CMK (cell line): ENCODE data around the gene TXNDC17.
A peak's percentile ranks its signal among the peaks of the same experiment; 100 is the strongest.
"Not testable (repeated sequence)": the region's sequence is repeated elsewhere in the genome, so short reads cannot be mapped to it uniquely, and the experiment has no call there.

Experiments
- DNase-seq: peaks from one replicate; pipeline ENCODE4 v3.0.0-alpha.2; 2010; ENCODE audit warnings: low read depth

The TXNDC17 gene

DNA sequence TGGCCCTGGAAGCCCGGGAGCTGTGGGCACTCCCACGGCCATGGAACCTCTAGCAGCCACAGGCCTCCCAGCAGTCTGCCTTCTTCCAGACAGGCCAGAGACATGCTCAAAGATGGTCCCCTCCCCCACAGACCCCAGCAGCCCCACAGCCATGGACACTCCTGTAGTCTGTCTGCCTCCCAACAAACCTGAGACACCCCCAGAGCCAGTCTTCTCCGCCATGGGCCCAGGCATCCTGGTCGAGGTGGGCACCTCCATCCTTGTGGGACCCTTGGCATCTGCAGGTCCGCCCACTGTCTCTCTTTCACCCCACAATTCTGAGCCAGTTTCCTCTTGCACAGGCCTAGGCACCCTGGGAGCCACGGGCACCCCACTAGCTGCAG is 3.4 kb upstream of the TXNDC17 start:
- no peak for DNase-seq

- DNase-seq = peak; percentile 46
Observed at GRCh38 chr17:6638046-6638908, 2.6 kb upstream of the TXNDC17 start.

- no peak for DNase-seq
Observed at GRCh38 chr17:6639014-6639585, 1.8 kb upstream of the TXNDC17 start.

DNA sequence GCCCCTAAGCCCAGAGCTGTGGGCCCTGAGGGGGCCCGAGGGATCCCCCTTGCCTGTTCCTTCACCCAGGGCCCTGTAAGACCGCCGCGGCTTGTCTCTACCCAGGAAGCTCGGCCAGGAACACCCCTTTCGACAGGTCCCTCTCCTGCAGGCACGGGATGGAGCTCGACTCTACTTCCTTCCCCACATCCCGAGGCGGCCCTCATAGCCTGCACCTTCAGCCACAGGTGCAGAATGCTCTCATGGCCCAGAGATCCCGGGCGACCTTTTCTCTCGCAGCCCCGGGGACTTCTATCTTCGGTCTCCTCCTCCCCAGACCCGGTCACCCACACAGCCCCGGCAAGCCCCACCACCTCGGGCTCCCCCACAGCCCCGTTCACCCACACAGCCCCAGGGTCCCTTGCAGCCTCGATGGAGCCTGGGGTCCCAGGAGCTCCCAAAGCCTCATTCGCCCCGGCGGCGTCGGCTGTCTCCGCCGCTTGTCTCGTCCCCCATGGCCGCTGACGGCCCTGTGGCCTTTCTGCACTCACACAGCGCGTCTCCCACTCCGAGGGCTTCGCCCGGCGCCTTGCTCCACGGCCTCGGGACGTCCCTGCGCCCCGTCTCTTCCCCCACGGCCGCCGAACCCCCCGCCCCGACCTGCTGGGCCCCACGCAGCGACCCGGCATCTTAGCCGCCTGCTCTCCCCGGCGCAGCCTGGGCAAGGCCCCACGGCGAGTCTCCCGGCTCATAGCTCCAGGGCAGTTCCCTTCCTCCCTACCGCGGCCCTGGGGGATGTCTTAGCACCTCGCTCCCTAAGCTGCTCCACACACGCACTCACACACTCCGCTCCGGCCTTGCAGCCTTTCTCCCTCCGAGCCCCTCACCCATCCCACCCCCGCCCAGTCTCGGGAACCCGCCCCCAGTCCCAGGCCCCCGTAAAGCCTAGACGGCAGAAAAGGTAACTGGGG is 999 bp upstream of the TXNDC17 start:
- DNase-seq = no peak

DNA sequence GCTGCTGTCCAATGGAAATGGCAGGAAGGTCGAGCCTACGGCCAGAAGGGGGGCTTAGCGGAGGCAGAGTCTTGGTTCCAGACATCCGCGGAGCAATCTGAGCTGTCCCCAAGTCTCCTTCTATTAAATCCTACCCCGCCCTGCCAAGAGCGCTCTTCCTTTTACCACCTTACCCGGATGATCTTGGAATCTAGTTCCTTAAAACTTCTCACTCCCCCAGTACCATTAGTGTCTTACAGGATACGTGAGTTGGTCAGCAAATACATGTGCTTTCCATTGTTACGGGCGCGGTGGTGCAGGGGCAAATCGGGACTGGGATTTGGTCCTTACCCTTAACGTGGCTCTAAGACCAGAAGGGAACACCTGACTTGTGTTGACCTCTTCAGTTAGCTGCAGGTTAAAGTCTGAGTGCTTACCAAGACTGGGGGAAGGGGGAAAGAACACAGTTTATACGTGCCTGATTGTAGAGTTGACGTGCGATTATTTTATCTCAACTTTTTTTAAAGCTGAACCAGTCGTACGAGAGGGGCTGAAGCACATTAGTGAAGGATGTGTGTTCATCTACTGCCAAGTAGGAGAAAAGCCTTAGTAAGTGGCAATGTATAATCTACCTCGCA is 495 bp downstream of the TXNDC17 start:
- DNase-seq = no peak

DNA sequence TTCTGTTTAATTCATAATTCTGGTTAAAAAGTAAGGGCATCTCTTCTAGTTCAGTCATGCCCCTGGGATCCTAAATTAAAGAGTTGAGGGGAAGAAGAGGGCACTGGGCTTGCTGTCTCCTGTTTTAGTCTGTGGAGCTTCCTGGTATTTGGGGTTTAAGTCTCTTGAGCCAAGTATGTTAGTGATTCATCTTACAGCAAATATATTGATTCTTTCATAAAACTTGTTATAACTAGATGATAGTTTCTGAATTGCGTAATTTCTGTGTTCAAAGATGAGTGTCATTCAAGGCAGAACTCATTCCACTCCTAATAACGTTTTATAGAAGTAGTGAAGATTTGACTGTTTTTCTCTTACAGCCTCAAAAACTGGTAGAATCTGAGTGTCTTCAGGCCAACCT is 1.7 kb downstream of the TXNDC17 start:
- no peak for DNase-seq

GRCh38 chr17:6643451-6644125 is 2.7 kb downstream of the TXNDC17 start:
- no peak for DNase-seq

DNA sequence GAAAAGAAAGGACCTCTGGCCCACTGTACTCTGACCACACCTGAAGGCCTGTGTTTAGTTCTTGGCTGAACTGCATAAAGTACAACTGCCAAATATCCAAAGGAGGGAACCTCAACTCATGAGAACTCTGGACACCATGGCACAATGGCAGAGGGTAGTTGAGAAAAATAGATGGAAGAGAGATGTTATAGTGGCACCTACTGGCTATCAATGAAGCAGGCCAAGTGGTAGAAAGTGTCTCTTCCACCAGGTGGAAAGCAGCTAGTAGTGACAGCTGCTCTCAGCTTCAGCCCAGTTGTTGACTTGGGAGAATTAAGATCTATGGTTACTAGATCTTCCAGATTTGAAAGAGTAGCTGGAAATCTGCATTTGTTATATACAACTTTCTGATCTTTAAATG is 7.3 kb downstream of the TXNDC17 start:
- no peak for DNase-seq

- peak; percentile 65 for DNase-seq
Observed at GRCh38 chr17:6651354-6651918, 10.6 kb downstream of the TXNDC17 start, which contains the start of the genes C17orf100 and MED31. Gene C17orf100, plus strand, starts transcription at chr17:6651762. Its CDS starts 152 bp downstream, at chr17:6651914. Gene MED31, minus strand, starts transcription at chr17:6651605. Its CDS starts 77 bp downstream, at chr17:6651528.

DNA sequence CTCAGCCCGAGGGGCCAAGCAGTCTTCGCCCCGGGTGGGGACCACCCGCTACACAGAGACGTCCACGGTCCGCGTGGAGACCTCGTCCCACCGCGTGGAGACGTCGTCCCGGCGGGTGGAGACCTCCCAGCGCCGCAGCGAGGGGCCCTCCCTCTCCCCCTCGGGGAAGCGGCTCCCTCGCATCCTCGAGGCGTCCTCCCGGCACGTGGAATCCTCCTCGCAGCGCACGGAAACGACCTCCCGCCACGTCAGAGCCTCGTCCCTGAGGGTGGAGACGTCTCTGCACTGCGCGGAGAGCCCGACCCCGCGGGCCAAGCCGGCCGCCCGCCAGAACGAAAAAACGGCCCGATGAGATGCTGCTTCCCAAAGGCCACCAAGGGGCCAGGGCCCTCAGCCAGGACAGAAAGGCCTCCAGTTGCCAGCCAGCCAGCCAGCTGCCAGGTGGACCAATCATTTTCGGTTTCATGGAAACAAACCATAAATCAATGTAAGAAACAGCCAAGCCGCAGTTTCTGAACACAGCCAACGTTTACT is 11.1 kb downstream of the TXNDC17 start:
- no peak for DNase-seq

DNA sequence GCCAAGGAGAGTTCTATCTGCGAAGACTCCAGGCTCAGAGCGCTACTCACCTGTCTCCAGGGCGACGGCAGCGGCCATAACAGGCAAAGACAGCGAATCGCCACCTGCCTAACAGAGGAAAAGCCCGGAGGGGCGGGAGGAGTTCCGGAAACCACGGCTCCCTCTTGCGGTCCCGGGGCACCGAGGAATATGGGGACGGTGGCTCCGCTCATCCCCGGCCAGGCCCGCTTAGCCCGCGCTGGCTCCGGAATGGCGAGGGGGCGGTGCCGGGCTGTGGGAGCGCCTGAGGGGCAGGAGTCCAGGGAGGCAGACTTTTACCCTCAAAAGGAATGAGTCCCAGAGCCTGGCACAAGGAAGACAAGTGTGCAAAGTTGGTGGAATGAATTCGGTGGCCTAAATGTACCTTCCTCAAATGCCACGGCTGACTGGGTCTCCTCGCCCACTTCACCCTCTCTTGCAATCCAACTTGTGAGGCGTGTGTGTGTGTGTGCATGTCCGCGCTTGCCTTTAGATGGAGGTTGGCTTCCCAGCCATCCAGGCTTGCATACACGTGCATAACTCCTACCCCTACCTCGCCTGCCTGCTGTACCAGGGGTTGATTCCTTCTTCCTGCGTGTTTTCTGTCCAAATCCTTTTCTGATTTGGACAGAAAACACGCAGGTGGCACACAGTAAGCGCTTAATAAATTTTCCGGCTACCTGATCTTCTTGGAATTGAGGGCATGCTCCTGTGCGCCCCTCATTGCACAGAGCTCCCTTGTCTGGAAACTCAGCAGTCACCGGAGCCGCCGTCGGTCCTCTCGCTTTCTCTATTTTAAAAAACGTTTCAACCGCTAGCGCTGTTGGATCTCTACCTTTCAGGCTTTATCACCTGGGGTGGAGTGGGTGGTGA is 14.2 kb downstream of the TXNDC17 start:
- no peak for DNase-seq

DNA sequence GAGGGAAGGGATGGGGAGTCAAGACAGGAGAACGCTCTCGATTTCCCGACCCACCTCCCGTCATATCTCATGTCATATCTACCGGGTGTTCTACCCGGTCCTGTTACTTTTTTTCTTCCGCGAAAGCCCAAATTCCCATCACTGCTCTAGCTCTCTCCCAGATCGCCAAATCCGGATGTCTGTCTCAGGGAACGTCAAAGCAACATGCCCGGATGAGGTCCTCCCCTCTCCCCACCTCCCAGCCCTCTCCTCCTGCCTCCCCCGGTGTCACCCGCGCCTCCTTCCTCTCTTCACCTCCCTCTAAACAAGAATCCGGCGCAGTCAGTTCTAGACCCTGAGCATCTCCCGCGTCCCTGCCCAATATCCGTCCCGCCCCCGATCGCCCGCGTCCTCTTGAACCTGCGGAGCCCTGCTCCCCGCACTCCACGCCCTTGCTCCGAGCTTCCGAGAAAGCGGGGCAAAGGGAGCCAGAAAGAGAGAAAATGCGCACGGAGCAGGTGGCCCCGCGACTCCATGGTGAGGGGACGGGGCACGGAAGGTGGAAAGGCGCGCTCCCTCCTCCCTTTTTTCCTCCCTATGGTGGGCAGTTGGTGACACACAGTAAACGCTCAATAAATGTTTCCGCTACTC is 15.0 kb downstream of the TXNDC17 start:
- DNase-seq = not testable (repeated sequence)

- DNase-seq = not testable (repeated sequence)
Observed at GRCh38 chr17:6656797-6657632, 16.2 kb downstream of the TXNDC17 start.

DNA sequence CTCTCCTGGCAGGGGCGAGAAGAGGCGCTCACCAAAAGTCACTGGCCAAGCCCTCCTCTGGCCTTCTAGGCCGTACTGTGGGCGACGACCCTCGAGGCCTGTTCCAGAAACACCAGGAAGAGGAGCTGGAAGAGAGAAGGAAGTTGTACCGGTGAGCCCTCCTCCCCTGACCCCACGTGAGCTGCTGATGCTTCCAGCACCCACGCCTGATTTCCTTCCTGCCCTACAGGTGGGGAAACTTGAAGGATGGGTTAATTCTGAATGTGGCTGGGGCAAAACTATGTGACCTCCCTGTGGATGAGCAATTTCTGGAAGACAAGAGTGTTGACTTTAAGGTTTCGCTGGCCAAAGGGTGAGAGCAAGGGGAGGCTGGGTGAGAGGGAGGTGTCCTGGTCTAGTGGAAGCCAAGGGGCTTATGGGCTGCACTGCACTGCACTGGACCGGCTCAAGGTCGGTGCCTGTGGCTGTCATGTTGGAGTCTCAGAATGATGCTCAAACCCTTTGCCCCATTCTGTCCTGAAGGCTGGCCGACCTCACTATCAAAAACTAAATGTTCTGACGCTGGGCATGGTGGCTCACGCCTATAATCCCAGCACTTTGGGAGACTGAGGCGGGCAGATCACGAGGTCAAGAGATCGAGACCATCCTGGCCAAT is 16.9 kb downstream of the TXNDC17 start:
- DNase-seq = no peak

DNA sequence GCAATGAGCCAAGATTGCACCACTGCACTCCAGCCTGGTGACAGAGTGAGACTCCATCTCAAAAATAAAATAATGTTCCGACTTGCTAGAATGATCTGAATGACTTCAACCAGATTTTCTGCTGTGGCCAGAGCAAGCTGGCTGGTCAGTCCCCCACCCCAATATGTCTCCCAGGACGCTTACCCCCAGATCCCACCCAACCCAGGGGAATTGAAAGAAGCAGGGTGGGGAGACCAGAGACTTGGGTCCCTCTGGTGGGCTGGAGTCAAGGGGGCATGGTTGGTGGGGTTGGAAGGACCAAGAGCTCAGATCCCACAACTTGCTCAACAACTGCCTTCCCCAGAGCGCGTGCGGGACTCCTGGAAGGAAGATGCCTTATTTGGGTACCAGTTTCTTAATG is 17.6 kb downstream of the TXNDC17 start:
- DNase-seq = not testable (repeated sequence)

- no peak for DNase-seq
Observed at GRCh38 chr17:6660101-6660500, 19.2 kb downstream of the TXNDC17 start.

DNA sequence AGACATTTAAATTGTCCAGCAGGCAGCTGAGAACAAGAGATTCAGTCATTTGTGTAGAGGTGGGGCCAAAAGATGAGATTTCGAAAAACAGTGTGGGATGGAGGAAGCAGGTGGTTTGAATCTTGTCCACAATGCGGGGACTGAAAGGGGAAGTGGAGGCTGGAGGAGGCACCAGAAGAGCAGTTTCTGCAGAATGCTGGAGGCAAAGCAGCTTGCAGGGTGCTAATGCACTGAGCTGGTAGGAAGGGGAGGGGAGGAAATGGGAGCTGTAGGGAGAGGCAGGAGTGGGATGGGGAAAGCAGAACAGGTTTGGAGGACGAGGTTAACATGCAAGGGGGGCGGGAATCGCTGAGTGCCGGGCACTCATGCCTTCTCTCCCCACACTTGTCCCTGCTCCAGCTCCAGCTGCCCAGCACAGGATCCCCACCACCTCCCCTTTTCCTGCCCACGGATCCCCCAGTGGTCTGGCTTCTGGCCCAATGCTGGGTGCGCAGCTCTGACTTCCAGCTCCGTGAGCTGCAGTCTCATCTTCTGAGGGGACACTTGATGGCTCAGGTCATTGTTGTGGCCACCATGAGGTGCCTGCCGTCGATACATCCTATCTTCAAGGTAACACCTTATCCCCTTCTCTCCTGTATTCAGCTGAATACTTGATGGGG is 20.1 kb downstream of the TXNDC17 start:
- no peak for DNase-seq
